H1 (cell line): Measurements from ENCODE around the gene SFT2D1. TPM values are rescaled to one million over a fixed set of nuclear protein-coding genes. Genes with fewer than 3 reads are reported as not detected.

Experiments used
- polyA plus RNA-seq, 7 experiments: library from polyadenylated mRNA; depleted of rRNA in 3 of 7; stranded (reverse) in 5 of 7; unstranded in 2 of 7; fragments of >200 nt in 5 of 7; fragments of 200-250 nt in 2 of 7; gene quantifications; 1 replicate in 5 of 7; 2 replicates in 1 of 7; 4 replicates in 1 of 7; pipeline versions ENCODE4 v1.2.1 to v1.2.3, GENCODE V29; 2011 to 2013; ENCODE audit warnings: missing spikeins in 2 of 7, mixed read lengths in 2 of 7
- total RNA-seq: library from RNA; stranded (reverse); fragmentation: NEBNext Ultra II Directional; extraction: Animal tissue kit (Norgen Biotek cat#: 25700); gene quantifications from 2 replicates; pipeline ENCODE4 v1.2.1, GENCODE V29; 2021

Gene SFT2D1
- total and polyA plus RNA-seq, 2 of the 8 experiments (the other 6 are each of a cell fraction or from before 2014, with no cell fraction given), result 52.3 to 76.1 TPM

Other genes with a start within 250 kb of the SFT2D1 start
- 0.24 and 0.25 TPM in 2 replicates for gene TBXT, start 174.7 kb downstream of the SFT2D1 start, total RNA-seq
- 0.18 and 0.52 TPM in 2 replicates for gene TBXT, start 174.7 kb downstream of the SFT2D1 start, polyA plus RNA-seq (2011; rRNA removed)
- 0.19 and 0.23 TPM in 2 replicates for gene PRR18, start 34.2 kb downstream of the SFT2D1 start, total RNA-seq
- gene PRR18, start 34.2 kb downstream of the SFT2D1 start, polyA plus RNA-seq (2011; rRNA removed), result 0.08 and 0.16 TPM in 2 replicates
- gene MPC1, start 40.4 kb upstream of the SFT2D1 start, total RNA-seq, result 12.6 and 15.5 TPM in 2 replicates
- 7.6 and 10.2 TPM in 2 replicates for gene MPC1, start 40.4 kb upstream of the SFT2D1 start, polyA plus RNA-seq (2011; rRNA removed)
- 0.34 and 0.97 TPM in 2 replicates for gene RAMACL, start 244.1 kb upstream of the SFT2D1 start, total RNA-seq
- gene RAMACL, start 244.1 kb upstream of the SFT2D1 start, polyA plus RNA-seq (2011; rRNA removed), result 0.23 TPM in 1 of 2 replicates, not detected in the other